HepG2 (cell line): ENCODE data around the gene MBNL3. TPM values are rescaled to one million over a fixed set of nuclear protein-coding genes. Genes with fewer than 3 reads are reported as not detected.

Experiments used
- ATAC-seq: fragments of 200-7000 bp; cut with Tn5 transposase; 3 replicates; pipeline ENCODE4 v1.9.1; 2020; ENCODE audit warnings: mild to moderate bottlenecking, moderate library complexity
- BruUV-seq: library from RNA; stranded (reverse); fragments of 400-500 nt; replicated peaks from 2 replicates; lab custom pipeline; 2021; lab: Mats Ljungman, UMichigan
- CTCF ChIA-PET: fragments of 300-600 bp; formaldehyde crosslinking; extraction: SDS; loops from one replicate; lab custom pipeline; 2021; ENCODE audit warnings: low total read pairs, inconsistent platforms, low intra/inter-chr PET ratio; lab: Yijun Ruan, JAX
- POLR2A ChIA-PET: fragments of 350-600 bp; sonication (Branson Sonifier 250); formaldehyde crosslinking; loops from one replicate; lab custom pipeline; 2020; ENCODE audit warnings: antibody characterized with exemption, inconsistent platforms; lab: Yijun Ruan, JAX
- DNase-seq: peaks from one replicate; pipeline ENCODE4 v3.0.0-alpha.2; 2015; ENCODE audit warnings: low spot score
- FAIRE-seq: peaks from 3 replicates; lab custom pipeline; 2011; peaks lifted over from hg19 to GRCh38; lab: Jason Lieb, UNC
- H2AFZ ChIP-seq: one replicate; pipeline ENCODE4 v1.6.1; 2011; ENCODE audit warnings: low read length, inconsistent platforms
- H3K27ac ChIP-seq: fragments of 300-600 bp; 3 replicates; pipeline ENCODE4 v1.8.0; 2011; ENCODE audit warnings: mixed run types, mild to moderate bottlenecking, mixed read lengths, low read length, inconsistent platforms; ENCODE audit not compliant: insufficient read depth; ENCODE audit errors: extremely low read length
- H3K27me3 ChIP-seq, 2 experiments: fragments of 200-600 bp in 1 of 2; 2 replicates in 1 of 2; 3 replicates in 1 of 2; pipeline versions ENCODE4 v1.6.0 to v1.8.0; 2011; ENCODE audit warnings: low read length in 2 of 2, mild to moderate bottlenecking in 2 of 2, moderate library complexity in 2 of 2, inconsistent platforms in 1 of 2; ENCODE audit not compliant: insufficient read depth in 2 of 2, control insufficient read depth in 1 of 2
- H3K36me3 ChIP-seq, 2 experiments: fragments of 200-600 bp in 1 of 2; replicated peaks in 1 of 2; 2 replicates in 1 of 2; 3 replicates in 1 of 2; pipeline versions ENCODE4 v1.5.1 to v1.8.0; 2011; ENCODE audit warnings: low read length in 2 of 2, inconsistent platforms in 1 of 2; ENCODE audit not compliant: insufficient read depth in 2 of 2, control insufficient read depth in 1 of 2
- H3K4me1 ChIP-seq: 2 replicates; pipeline ENCODE4 v1.5.1; 2012; ENCODE audit warnings: low read length, inconsistent platforms; ENCODE audit not compliant: insufficient read depth
- H3K4me2 ChIP-seq: 2 replicates; pipeline ENCODE4 v1.6.0; 2011; ENCODE audit warnings: low read depth, low read length, inconsistent platforms
- H3K4me3 ChIP-seq, 3 experiments: fragments of 200-600 bp in 1 of 3; sonication (generic), shearing (Covaris generic) in 1 of 3; replicated peaks in 1 of 3; 2 replicates each; pipeline ENCODE4 v1.5.1; 2011 to 2016; ENCODE audit warnings: low read length in 3 of 3, inconsistent platforms in 2 of 3, low read depth in 2 of 3, mild to moderate bottlenecking in 2 of 3, control low read depth in 1 of 3, mixed read lengths in 1 of 3; ENCODE audit not compliant: insufficient read depth in 1 of 3
- H3K79me2 ChIP-seq: one replicate; pipeline ENCODE4 v1.6.1; 2011; ENCODE audit warnings: low read length, inconsistent platforms; ENCODE audit not compliant: insufficient read depth
- H3K9ac ChIP-seq: 2 replicates; pipeline ENCODE4 v1.6.0; 2011; ENCODE audit warnings: mild to moderate bottlenecking, low read depth, low read length, inconsistent platforms; ENCODE audit not compliant: insufficient read depth
- H3K9me3 ChIP-seq: 2 replicates; pipeline ENCODE4 v1.5.1; 2012; ENCODE audit warnings: mild to moderate bottlenecking, low read length
- H4K20me1 ChIP-seq: 2 replicates; pipeline ENCODE4 v1.6.0; 2011; ENCODE audit warnings: inconsistent platforms, mild to moderate bottlenecking, low read length, moderate library complexity; ENCODE audit not compliant: insufficient read depth
- ARID5B ChIP-seq: IDR thresholded peaks from 2 replicates; pipeline ENCODE4 v1.4.0; 2020; ENCODE audit warnings: mild to moderate bottlenecking, missing genetic modification reagents
- CREM ChIP-seq, 2 experiments: sonication (generic) in 1 of 2; formaldehyde crosslinking in 1 of 2; IDR thresholded peaks; 2 replicates each; pipeline versions ENCODE4 v1.4.0 to v1.6.1; 2016 to 2020; ENCODE audit warnings: antibody characterized with exemption in 1 of 2, mild to moderate bottlenecking in 1 of 2, missing genetic modification reagents in 1 of 2
- EZH2 ChIP-seq: conservative IDR thresholded peaks from 2 replicates; pipeline ENCODE4 v1.6.1; 2012; ENCODE audit warnings: mild to moderate bottlenecking, low read depth, low read length, moderate library complexity
- FOXA3 ChIP-seq: IDR thresholded peaks from 2 replicates; pipeline ENCODE4 v1.6.1; 2016; ENCODE audit warnings: missing genetic modification reagents, missing compliant biosample characterization
- GATAD2A ChIP-seq: IDR thresholded peaks from 2 replicates; pipeline ENCODE4 v1.6.1; 2016
- ISL2 ChIP-seq: sonication (generic); formaldehyde crosslinking; IDR thresholded peaks from 2 replicates; pipeline ENCODE4 v1.5.0; 2020; ENCODE audit warnings: missing genetic modification reagents
- MAFF ChIP-seq: IDR thresholded peaks from 2 replicates; pipeline ENCODE4 v1.6.1; 2011; ENCODE audit warnings: low read depth, low read length, improper control_type of control experiment
- MAFK ChIP-seq, 2 experiments: IDR thresholded peaks in 1 of 2; conservative IDR thresholded peaks in 1 of 2; 2 replicates each; pipeline ENCODE4 v1.6.1; 2011; ENCODE audit warnings: improper control_type of control experiment in 2 of 2, low read length in 2 of 2
- NCOA1 ChIP-seq: sonication (generic); formaldehyde crosslinking; IDR thresholded peaks from 2 replicates; pipeline ENCODE4 v1.9.0; 2021; ENCODE audit warnings: missing genetic modification reagents
- RXRB ChIP-seq: IDR thresholded peaks from 2 replicates; pipeline ENCODE4 v1.6.1; 2016; ENCODE audit warnings: borderline replicate concordance, missing genetic modification reagents, missing compliant biosample characterization
- SAP130 ChIP-seq: IDR thresholded peaks from 2 replicates; pipeline ENCODE4 v1.6.1; 2016; ENCODE audit warnings: low read depth
- SIX1 ChIP-seq: sonication (generic); formaldehyde crosslinking; IDR thresholded peaks from 2 replicates; pipeline ENCODE4 v1.4.0; 2020; ENCODE audit warnings: missing genetic modification reagents, borderline replicate concordance
- SIX4 ChIP-seq: sonication (generic); formaldehyde crosslinking; IDR thresholded peaks from 2 replicates; pipeline ENCODE4 v1.4.0; 2020; ENCODE audit warnings: missing genetic modification reagents
- SMAD9 ChIP-seq: sonication (generic); formaldehyde crosslinking; IDR thresholded peaks from 2 replicates; pipeline ENCODE4 v1.5.1; 2020; ENCODE audit warnings: mild to moderate bottlenecking, missing genetic modification reagents
- SOX13 ChIP-seq, 3 experiments: fragments of 450-650 bp in 1 of 3; sonication (generic) in 1 of 3; formaldehyde crosslinking in 1 of 3; IDR thresholded peaks in 2 of 3; conservative IDR thresholded peaks in 1 of 3; 2 replicates each; pipeline versions ENCODE4 v1.5.0 to v1.6.1; 2016 to 2020; ENCODE audit warnings: antibody characterized with exemption in 1 of 3, mild to moderate bottlenecking in 1 of 3, missing compliant biosample characterization in 1 of 3, missing genetic modification reagents in 1 of 3, moderate library complexity in 1 of 3
- SOX5 ChIP-seq: IDR thresholded peaks from 2 replicates; pipeline ENCODE4 v1.6.1; 2016; ENCODE audit warnings: borderline replicate concordance
- SOX6 ChIP-seq, 2 experiments: fragments of 450-650 bp in 1 of 2; sonication (generic) in 1 of 2; formaldehyde crosslinking in 1 of 2; IDR thresholded peaks; 2 replicates each; pipeline versions ENCODE4 v1.4.0 to v1.6.1; 2017 to 2020; ENCODE audit warnings: antibody characterized with exemption in 1 of 2, mild to moderate bottlenecking in 1 of 2, missing genetic modification reagents in 1 of 2
- SP1 ChIP-seq, 2 experiments: fragments of 450-650 bp in 1 of 2; sonication (generic) in 1 of 2; formaldehyde crosslinking in 1 of 2; IDR thresholded peaks; 2 replicates each; pipeline versions ENCODE4 v1.4.0 to v1.6.1; 2016 to 2020; ENCODE audit warnings: missing genetic modification reagents in 1 of 2
- TCF7 ChIP-seq: sonication (generic); IDR thresholded peaks from 2 replicates; pipeline ENCODE4 v1.6.1; 2016; ENCODE audit warnings: antibody characterized with exemption, low read depth
- ZBTB38 ChIP-seq: sonication (generic); formaldehyde crosslinking; IDR thresholded peaks from 2 replicates; pipeline ENCODE4 v1.5.1; 2020; ENCODE audit warnings: mild to moderate bottlenecking, missing genetic modification reagents
- ZNF33B ChIP-seq: sonication (generic); formaldehyde crosslinking; IDR thresholded peaks from 2 replicates; pipeline ENCODE4 v1.5.1; 2020; ENCODE audit warnings: mild to moderate bottlenecking, missing genetic modification reagents
- ZNF644 ChIP-seq: IDR thresholded peaks from 2 replicates; pipeline ENCODE4 v1.6.1; 2016; ENCODE audit warnings: low read depth
- WGBS: methylation state at CpG from one replicate; pipeline ENCODE4 v1.1.6; 2017; ENCODE audit warnings: low lambda C conversion rate; 5-methylcytosine and 5-hydroxymethylcytosine counted together
- in situ Hi-C: cut with HindIII; loops from 2 replicates; pipeline ENCODE4 v1.10.0; 2017; ENCODE audit warnings: low pct_unique_long_range_greater_than_20kb; ENCODE audit not compliant: extremely low pct_ligation_motif_present
- intact Hi-C: fragments of 100-400 bp; cut with micrococcal nuclease; formaldehyde crosslinking; loops from one replicate; pipeline ENCODE4 v1.10.0; 2022; ENCODE audit not compliant: unreplicated experiment
- polyA plus RNA-seq, 8 experiments: library from polyadenylated mRNA; depleted of rRNA in 3 of 8; stranded (reverse) in 7 of 8; unstranded in 1 of 8; fragments of >200 nt; fragmentation: Illumina TruSeq in 4 of 8; extraction: Trizol in 4 of 8; gene quantifications; 2 replicates each; pipeline versions ENCODE4 v1.2.1 to v1.2.3, GENCODE V29; 2011 to 2016; ENCODE audit warnings: low read depth in 4 of 8, missing spikeins in 1 of 8, mixed read lengths in 1 of 8; ENCODE audit not compliant: insufficient read depth in 1 of 8
- total RNA-seq, 5 experiments: library from RNA; depleted of rRNA; stranded (reverse); fragments of >200 nt; fragmentation: Illumina TruSeq; extraction: Trizol; gene quantifications; 2 replicates each; pipeline ENCODE4 v1.2.3, GENCODE V29; 2016; ENCODE audit warnings: low read depth in 1 of 5

Gene MBNL3
- total and polyA plus RNA-seq, 2 of the 13 experiments (the other 11 are each of a cell fraction or from before 2014, with no cell fraction given): 155 to 257 TPM

DNA sequence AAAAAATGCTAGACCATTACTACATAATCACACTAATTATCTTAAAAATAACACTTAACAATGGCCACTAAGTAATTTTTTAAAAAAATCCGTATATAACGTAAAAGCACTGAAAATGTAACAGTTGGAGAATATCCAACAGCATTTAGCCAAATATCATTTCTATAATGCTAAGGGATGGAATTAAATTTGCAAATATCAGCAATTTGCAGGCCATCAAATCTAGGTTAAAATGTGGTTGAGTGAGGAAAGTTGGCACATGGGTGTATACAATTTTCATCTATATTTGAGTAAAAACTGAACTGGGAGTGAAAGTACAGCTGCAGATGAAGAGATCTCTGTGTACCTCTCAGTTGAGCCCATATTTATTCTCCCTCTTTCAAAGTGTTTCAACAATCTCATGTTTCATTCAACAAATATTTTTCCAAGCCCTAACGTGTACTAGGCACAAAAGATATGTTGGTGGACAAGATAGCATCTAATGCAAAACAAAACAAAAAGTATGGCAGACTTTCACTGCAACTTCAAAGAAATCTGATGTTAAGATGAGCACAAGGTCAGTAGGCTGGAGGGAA, 63.0 kb downstream of the MBNL3 start:
- ATAC-seq: peak; percentile 35; the same call in 2 of the 3 replicates
- 0 out of 2 replicates have a peak overlapping the region, but pooled peaks have one; percentile 9 for H3K4me2 ChIP-seq
- peaks cover 5% of the 10 kb centered on the region for H3K79me2 ChIP-seq
- H3K36me3 ChIP-seq: no peaks in the 10 kb centered on the region
- WGBS: 60% methylated on average over 3 of the region's 3 CpGs
- ChIA-PET CTCF (no interaction called here), POLR2A (interaction anchor here (2.1 kb wide), 1 partner anchor 13 kb away, joined by 11 read pairs; no protein-coding TSS in a partner anchor)
- H3K4me1 ChIP-seq: peaks cover 68% of the 10 kb centered on the region
- H3K27me3 ChIP-seq: no peaks in the 10 kb centered on the region
- BruUV-seq: no TSS peak
- in situ Hi-C loops: no loop called here
- intact Hi-C loops: no loop called here
- no peak overlapping the region for H3K4me3 ChIP-seq
- H3K9ac ChIP-seq: no peak overlapping the region
- H2AFZ ChIP-seq: no peak overlapping the region
- peak; percentile 49 for DNase-seq
- H3K27ac ChIP-seq: no peak overlapping the region
- no peaks in the 10 kb centered on the region for H3K9me3 ChIP-seq
- no peak for FAIRE-seq
- no peaks in the 10 kb centered on the region for H4K20me1 ChIP-seq
- 0 out of 2 replicates have a peak, but pooled peaks have one; percentile 22 for TF ChIP-seq CREM (IDR thresholded peaks at IDR 0.05)
- TF ChIP-seq CREM (CRISPR knock-in tag; IDR thresholded peaks at IDR 0.05): no peak
- peak; percentile 70; the same call in 1 of the 2 replicates for TF ChIP-seq ARID5B (CRISPR knock-in tag)
- TF ChIP-seq TCF7: peak; percentile 63
- peak; percentile 36; the same call in 1 of the 2 replicates for TF ChIP-seq FOXA3 (CRISPR knock-in tag)
- no peak for TF ChIP-seq ZBTB38 (CRISPR knock-in tag)
- TF ChIP-seq GATAD2A: 0 out of 2 replicates have a peak, but pooled peaks have one; percentile 9
- no peak for TF ChIP-seq ZNF33B
- TF ChIP-seq SOX5 (CRISPR knock-in tag): peak; percentile 53; the same call in 1 of the 2 replicates
- TF ChIP-seq SIX1 (CRISPR knock-in tag): peak; percentile 92; the same call in 1 of the 2 replicates
- no peak for TF ChIP-seq SP1 (IDR thresholded peaks at IDR 0.05)
- no peak for TF ChIP-seq SP1 (CRISPR knock-in tag; IDR thresholded peaks at IDR 0.05)
- no peak for TF ChIP-seq SOX13 (IDR thresholded peaks at IDR 0.05)
- peak in 1 of 2 experiments; percentile 70; a peak in 2 of 4 replicates for TF ChIP-seq SOX13 (CRISPR knock-in tag; conservative IDR thresholded peaks at IDR 0.05 in 1 of 2, IDR thresholded peaks at IDR 0.05 in 1 of 2)
- TF ChIP-seq MAFK (conservative IDR thresholded peaks at IDR 0.05 in 1 of 2, IDR thresholded peaks at IDR 0.05 in 1 of 2; ENCODE audit: low read length in 2 of 2): peak; percentile 42 to 59
- TF ChIP-seq ISL2 (CRISPR knock-in tag): peak; percentile 41; the same call in 1 of the 2 replicates
- peak; percentile 11; the same call in 1 of the 2 replicates for TF ChIP-seq ZNF644 (CRISPR knock-in tag)
- 0 out of 2 replicates have a peak, but pooled peaks have one; percentile 27 for TF ChIP-seq SAP130 (CRISPR knock-in tag)
- no peak for TF ChIP-seq SOX6 (IDR thresholded peaks at IDR 0.05)
- TF ChIP-seq SOX6 (CRISPR knock-in tag; IDR thresholded peaks at IDR 0.05): peak; percentile 50; the same call in 1 of the 2 replicates
- TF ChIP-seq RXRB (CRISPR knock-in tag): 0 out of 2 replicates have a peak, but pooled peaks have one; percentile 14
- no peak for TF ChIP-seq EZH2
- peak; percentile 62; the same call in 1 of the 2 replicates for TF ChIP-seq SIX4 (CRISPR knock-in tag)
- TF ChIP-seq NCOA1: no peak
- no peak for TF ChIP-seq SMAD9 (CRISPR knock-in tag)
- peak; percentile 53 for TF ChIP-seq MAFF
